KBM-7 (cell line): ENCODE results near the gene SH3PXD2B.
"Not testable (repeated sequence)": the region's sequence is repeated elsewhere in the genome, so short reads cannot be mapped to it uniquely, and the experiment has no call there.

Experiments used
- DNase-seq: peaks from one replicate; pipeline ENCODE4 v3.0.0-alpha.2; 2015
- in situ Hi-C: fragments of 300-500 bp; cut with MboI; formaldehyde crosslinking; loops from 2 replicates; pipeline ENCODE4 v1.14.3; 2020; ENCODE audit warnings: low sequenced_read_pairs, low pct_unique_long_range_greater_than_20kb, mixed read lengths

The SH3PXD2B gene

DNA sequence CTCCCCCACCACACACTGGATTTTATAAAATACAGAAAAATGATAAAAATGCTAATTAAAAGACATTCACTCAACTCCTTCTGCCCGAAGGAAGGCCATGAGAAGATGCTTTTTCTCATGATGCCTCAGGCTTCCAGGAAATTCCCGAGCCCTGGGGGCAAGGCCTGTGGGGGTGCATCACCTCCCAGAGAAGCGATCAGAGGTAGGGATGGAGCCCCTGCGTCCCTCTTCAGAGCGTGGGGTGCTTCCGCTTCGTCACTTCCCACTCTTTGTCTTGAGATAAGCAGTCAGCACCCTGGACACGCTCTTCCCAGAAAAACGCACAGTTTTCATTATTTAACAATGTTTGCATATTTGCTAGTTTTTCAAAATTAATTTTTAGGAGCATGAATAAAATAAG is 33.3 kb upstream of the SH3PXD2B start:
- DNase-seq, result no peak
- in situ Hi-C loops, result loop anchor here (10.0 to 25.0 kb wide), 2 partner anchors 207 to 450 kb away; no protein-coding TSS in a partner anchor

DNA sequence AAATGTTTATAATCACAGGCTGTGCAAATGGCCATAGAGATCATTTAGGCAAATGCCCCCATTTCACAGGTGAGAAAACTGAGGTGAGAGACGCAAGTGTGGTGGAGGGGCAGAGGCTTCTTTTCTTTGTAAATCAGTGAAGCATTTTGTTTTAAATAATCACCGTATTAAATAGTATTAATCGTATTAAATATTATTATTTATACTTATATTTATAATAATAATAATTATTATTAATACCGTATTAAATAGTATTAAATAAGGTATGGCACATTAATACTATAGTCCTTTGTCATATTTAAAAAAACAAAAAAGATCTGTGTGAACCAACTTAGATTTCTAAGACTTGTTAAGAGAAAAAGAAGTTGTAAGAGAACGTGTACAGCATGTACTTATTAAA is 32.6 kb upstream of the SH3PXD2B start:
- DNase-seq, result no peak
- in situ Hi-C loops, result loop anchor here (10.0 to 25.0 kb wide), 2 partner anchors 208 to 450 kb away; no protein-coding TSS in a partner anchor

DNA sequence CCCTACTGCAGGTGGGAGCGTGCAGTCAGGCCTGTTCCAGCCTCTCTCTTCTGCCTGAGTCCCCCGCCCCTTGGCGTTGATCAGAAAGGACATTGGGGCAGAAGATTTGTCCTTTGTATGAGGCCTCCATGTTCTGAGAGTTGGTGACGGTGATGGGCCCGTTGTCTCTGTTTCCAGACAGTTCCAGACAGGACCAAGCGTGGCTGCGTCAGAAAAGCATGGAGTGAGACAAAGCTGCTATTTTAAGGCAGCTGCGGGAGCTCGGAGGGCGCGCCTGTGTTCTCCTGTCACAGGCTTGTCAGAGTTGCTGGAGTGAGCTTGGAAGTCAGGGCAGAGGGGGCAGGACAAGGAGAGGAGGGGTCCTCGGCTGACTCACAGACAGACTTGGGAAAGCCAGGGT is 32.1 kb upstream of the SH3PXD2B start:
- no peak for DNase-seq
- in situ Hi-C loops, result loop anchor here (10.0 to 25.0 kb wide), 2 partner anchors 208 to 451 kb away; no protein-coding TSS in a partner anchor

DNA sequence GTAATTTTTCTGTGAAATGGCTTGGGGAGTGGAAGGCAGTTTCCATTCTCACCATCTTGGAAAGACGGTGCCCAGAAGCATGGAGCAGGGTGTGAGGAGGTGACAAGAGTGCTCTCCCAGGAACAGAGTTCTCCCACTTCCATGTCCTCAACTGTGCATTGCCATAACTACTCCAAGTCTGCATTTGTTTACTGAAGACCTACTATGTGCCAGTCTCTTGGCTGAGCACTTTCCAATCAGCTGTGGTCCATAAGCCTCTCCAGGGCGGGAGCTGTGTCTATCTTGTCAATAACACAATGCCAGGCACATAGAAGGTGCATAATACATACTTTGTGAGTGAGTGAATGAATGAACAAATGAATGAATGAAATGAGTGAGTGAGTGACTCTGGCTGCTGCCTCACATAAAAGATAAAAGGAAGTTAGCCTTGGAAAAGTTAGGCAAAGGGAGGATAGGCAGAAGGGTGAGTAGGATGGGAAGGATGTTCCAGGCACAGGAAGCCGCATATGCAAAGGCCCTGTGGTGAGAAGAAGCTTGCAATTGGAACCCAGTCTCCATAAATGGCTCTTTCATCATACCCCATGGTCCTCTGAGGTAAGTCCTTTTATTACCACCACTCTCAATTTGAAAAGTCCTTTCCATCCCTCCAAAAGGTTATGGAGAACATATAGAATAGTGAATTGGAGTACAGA is 31.3 kb upstream of the SH3PXD2B start:
- no peak for DNase-seq
- in situ Hi-C loops, result loop anchor here (10.0 to 25.0 kb wide), 2 partner anchors 209 to 452 kb away; no protein-coding TSS in a partner anchor

DNA sequence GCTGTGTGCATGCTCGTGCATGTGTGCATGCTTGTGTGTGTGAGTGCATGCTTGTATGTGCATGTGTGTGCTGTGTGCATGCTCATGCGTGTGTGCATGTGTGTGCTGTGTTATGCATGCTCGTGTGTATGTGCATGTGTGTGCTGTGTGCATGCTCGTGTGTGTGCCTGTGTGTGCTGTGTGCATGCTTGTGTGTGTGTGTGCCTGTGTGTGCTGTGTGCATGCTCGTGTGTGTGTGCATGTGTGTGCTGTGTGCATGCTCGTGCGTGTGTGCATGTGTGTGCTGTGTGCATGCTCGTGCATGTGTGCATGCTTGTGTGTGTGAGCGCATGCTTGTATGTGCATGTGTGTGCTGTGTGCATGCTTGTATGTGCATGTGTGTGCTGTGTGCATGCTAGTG is 30.3 kb upstream of the SH3PXD2B start:
- in situ Hi-C loops, result loop anchor here (10.0 to 25.0 kb wide), 2 partner anchors 210 to 453 kb away; no protein-coding TSS in a partner anchor
- DNase-seq, result no peak

DNA sequence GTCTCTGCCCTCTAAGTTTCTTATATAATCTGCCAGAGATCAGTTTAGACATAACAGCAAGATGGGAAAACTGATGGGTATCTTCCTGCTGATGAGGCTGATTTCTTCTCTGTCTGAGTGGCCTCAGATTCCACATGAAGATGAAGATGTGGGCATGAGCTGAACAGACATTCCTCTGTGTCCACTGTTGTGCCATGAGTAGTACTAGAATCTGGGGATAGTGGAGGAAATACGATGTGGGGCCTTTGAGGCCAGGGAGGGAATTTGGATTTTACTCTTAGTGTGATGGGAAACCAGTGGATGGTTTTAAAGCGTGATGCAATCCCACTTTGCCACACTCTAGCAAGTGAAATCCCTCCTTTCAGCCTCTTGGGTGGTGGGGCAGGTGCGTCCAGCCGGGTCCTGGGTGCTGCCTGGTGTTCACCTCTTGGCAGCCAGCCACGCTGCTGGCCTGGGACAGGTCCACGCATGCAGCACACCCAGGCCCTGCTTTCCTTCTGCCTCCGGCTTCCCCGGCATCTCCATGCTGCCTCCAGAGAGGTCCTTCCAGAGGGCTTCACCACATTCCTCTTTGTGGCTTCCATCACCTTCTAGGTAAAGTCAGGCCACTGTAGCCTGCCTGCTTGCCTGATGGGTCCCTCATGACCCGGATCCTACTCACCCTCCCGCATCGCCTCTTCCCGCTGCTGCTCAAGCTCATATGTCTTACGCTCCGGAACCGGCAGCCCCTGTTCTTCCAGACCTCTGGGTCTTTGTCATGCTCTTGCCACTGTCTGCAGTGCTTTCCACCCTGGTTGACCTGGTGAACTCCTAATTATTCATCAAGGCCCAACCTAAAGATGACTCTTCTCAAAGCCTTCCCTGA is 28.1 kb upstream of the SH3PXD2B start:
- no peak for DNase-seq
- in situ Hi-C loops, result loop anchor here (10.0 to 25.0 kb wide), 2 partner anchors 212 to 455 kb away; no protein-coding TSS in a partner anchor

DNA sequence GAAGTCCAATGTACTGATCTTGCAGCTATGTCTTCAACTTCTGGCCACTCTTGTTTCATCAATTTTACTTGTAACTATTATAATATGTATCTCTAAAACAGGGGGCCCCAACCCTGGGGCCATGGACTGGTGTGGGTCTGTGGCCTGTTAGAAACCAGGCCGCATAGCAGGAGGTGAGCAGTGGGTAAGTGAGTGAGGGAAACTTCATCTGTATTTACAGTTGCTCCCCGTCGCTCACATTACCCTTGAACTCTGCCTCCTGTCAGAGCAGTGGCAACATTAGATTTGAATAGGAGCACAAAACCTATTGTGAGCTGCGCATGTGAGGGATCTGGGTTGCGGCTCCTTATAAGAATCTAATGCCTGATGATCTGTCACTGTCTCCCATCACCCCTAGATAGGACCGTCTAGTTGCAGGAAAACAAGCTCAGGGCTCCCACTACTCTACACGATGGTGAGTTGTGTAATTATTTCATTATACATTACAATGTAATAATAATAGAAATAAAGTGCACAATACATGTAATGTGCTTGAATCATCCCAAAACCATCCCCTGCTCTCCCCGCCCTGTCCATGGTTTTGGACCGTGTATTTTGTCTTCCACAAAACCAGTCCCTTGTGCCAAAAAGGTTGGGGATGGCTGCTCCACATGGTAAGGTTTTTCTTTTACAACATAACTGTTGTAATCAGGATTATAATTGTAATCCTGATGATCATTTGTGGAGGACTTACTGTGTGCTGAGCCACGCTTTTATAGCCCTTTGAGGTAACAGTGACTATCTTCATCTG is 26.9 kb upstream of the SH3PXD2B start:
- DNase-seq, result no peak
- in situ Hi-C loops, result loop anchor here (10.0 to 25.0 kb wide), 2 partner anchors 214 to 456 kb away; no protein-coding TSS in a partner anchor

DNA sequence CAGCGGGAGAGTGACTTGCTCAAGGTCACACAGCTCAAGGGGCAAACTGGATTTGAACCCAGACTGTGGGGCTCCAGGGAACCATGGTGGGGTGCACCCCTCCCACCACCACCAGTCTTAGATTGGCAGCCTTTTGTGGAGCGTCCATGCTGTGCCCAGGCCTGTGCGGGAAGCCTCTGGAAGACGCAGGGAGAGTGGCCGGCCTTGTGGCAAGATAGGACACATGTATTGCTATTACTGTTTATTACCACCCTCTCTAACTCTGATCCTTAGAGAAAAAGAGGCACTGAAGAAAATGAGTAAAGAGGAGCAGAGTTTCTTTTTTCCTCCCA is 25.4 kb upstream of the SH3PXD2B start:
- DNase-seq, result no peak
- in situ Hi-C loops, result loop anchor here (10.0 to 25.0 kb wide), 2 partner anchors 215 to 458 kb away; no protein-coding TSS in a partner anchor

DNA sequence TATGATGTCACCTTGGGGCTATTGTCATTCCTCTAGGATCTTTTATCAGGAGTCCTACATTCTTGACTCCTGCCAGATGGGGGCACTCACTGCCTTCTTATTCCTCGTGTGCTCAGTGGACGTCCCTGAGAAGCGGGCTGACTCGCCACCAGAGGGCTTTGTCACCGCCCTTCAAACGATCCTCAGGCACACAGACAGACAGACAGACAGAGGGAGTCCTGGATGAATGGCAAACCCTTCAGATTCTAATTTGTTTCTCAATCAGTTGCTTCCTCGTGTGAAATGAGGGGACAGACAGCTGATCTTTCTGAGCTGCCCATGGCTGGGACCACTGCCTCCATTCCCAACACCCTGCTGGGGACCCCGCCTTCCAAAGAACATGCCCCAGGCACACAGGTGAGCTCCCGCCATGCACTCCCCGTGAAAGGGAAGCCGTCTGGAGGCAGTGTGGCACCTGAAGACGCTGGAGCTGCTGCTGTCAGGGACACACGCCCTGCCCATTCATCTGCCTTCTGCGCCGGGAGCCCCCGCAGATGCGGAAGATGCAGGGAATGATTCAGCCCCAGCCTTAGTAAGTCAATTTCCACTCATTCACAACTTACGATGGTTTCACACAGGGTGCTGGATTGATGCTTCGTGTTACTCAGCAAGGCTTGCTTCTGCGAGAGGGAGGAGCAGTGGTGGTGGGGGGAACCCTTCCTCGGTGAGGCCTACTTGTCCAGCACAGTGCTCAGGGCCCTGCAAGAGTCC is 24.9 kb upstream of the SH3PXD2B start:
- in situ Hi-C loops, result loop anchor here (25.0 kb wide), 1 partner anchor 458 kb away; no protein-coding TSS in a partner anchor
- DNase-seq, result peak; percentile 88

DNA sequence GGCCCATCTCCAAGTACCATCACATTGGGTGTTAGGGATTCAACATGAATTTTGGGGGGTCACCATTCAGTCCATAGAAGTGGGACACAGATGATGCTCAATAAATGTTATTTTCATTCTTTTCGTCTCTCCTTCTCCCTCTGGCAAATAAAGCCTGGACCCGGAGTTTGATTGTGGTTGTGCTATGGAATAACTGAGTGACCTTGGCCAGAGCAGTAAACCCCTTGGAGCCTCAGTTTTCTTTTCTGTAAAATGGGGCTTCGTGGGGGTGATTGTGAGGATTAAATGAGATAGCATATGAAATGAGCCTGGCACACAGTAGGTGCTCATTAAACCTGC is 24.3 kb upstream of the SH3PXD2B start:
- in situ Hi-C loops, result loop anchor here (25.0 kb wide), 1 partner anchor 459 kb away; no protein-coding TSS in a partner anchor

DNA sequence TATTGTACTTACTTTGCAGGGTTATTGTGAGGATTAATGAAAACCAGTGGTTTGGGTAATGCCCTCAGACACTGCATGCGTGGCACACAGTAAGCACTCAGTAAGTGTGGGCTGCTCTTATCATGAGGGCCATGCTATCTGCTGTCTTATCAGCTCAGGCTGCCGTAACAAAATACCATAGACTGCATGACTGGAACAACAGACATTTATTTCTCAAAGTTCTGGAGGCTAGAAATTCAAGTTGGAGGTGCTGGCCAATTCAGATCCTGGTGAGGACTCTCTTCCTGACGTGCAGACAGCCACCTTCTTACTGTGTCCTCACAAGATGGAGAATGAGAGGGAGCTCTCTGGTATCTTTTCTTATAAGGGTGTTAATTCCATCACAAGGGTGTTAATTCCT is 23.9 kb upstream of the SH3PXD2B start:
- DNase-seq, result no peak
- in situ Hi-C loops, result loop anchor here (25.0 kb wide), 1 partner anchor 459 kb away; no protein-coding TSS in a partner anchor

More for the DNA sequence above, 24.3 kb upstream of the SH3PXD2B start:
- not testable (repeated sequence) for DNase-seq

DNA sequence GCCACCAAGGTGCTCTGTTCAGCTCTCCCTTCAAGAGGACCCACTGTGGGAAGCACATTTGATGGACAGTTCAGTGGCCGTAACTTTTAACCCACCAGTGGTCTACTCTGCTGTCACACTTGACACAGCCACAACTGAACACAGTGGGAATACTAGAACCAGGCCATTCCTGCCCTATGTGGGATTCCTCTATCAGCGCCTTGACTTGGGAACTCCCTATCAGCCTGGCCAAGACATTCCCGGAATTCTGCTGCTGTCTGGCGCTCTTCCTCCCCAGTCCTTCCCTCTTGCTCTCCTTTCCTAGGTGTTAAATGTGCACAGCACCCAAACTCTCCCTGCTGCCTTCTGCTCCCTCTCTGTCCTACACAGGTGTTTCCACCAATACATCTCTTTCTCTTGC is 23.1 kb upstream of the SH3PXD2B start:
- in situ Hi-C loops, result loop anchor here (25.0 kb wide), 1 partner anchor 460 kb away; no protein-coding TSS in a partner anchor
- DNase-seq, result no peak

DNA sequence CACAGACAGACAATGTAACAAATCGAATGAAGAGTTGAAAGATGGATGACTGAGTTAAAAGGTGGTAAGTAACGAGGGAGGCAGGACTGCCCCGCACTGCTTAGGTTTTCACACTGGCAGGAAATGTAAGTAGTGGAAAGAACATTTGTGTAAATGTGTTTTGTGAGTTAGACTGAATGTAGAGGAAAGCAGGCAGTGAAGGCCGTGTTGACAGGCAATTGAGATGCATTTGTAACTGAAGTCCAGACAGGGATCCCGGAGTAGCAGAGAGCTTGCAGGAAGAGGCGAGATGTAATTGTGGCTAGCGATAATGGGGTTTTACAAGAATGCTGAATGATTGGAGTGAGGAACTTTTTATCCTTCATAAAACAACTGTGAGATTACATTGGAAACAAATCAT is 20.0 kb upstream of the SH3PXD2B start:
- in situ Hi-C loops, result no loop called here
- no peak for DNase-seq

DNA sequence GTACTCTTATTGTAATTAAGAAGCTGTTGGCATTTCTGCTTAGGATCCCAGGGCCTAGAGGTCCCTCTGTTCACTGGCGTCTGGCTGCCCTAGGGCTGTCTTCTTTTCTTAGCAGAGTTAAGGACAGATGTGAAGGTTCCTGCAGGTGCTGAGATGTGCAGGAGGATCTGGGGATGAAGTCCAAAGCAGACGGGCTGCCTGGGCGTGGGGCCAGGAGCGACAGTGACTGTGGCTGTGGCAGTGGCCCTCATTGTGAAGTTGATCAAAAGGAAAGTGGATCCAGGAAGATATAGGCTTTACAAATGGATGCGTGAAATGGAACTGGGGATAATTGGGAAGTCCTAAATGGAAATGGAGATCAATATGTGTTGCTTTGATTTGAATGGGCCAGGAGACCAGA is 19.1 kb upstream of the SH3PXD2B start:
- in situ Hi-C loops, result no loop called here
- no peak for DNase-seq

DNA sequence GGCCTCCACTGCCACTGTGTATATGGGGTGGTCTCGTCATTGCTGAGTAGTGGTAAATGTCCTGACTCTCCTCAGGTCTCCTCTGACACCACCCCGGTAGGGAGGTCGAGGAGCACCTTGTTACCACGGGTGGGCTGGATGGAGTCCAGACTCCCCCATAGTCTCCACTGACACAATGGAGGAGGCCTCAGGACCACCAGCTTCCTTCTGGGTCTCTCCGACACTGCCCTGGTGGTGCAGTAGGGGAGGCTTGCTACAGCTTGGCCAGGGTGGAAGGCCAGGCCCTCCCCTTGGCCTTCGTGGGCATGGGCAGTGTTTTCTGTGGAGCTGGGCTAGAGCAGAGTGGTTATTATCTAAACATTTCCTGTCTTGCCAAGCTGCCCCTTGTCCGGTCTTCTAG is 15.4 kb upstream of the SH3PXD2B start:
- in situ Hi-C loops, result no loop called here
- DNase-seq, result no peak

DNA sequence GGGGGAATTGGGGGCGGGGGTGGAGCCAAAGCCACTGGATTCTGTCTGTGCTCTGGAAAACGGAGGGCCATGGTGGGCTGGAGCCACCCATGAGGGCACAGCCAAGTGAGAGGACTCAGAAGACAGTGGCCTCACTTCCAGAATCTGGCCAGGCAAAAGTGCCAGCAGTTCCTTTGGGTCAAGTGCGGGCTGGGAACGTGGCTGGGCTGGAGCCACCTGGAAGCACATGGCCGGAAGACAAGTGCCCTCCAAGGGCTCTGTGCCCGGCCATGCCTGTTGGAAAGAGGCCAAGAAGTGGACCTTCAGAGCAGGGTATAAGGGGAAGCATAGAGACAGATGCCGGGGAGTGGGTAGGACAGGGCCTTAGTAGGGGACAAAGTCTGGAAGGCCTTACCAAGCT is 11.7 kb upstream of the SH3PXD2B start:
- in situ Hi-C loops, result no loop called here
- no peak for DNase-seq

DNA sequence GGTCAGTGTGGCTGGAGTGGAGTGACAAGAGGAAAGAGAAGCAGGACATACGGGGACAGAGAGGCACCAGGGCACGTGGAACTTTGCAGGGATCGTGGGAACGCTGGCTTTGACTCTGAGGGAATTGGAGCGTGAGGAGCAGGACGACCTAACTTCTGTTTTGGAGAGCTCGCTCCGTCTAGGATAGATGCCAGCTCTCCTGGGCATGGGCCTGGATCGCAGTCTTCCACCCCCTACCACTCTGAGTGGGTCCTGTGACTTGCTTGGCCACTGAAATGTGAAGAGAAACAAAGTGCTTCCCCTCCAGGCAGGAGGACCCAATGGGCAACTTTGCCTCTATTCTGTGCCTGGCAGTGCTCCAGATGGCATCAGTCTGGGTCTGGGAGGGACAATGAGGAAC is 8.7 kb upstream of the SH3PXD2B start:
- in situ Hi-C loops, result no loop called here
- DNase-seq, result no peak

DNA sequence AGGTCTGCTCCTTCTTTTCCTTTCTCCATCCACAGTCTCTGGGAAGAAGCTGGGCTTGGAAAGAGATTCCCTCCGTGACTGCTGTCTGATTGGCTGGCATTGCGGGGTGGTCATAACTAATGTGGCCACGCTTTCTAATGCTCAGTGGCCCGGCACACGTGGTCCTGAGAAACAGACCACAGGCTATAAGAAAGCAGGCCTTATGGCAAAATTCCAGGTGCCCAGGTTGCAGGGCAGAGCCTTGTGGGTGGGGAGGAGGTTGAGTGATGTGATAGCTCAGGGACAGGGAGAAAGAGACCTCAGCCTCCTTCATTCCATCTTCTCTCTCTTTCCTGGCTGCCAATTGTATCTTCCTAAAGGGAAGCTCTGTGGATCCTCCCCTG is 5.4 kb upstream of the SH3PXD2B start:
- in situ Hi-C loops, result no loop called here
- DNase-seq, result no peak
